HG03354 (cell line): Measurements from ENCODE around the gene ZHX3.

Source experiments
- ATAC-seq: cut with Tn5 transposase; IDR thresholded peaks from one replicate; pipeline ENCODE4 v1.9.1; 2021; ENCODE audit warnings: mild to moderate bottlenecking; ENCODE audit not compliant: unreplicated experiment, poor library complexity, severe bottlenecking

Gene ZHX3

GRCh38 chr20:41232973-41233926 lies 84.3 kb downstream of the ZHX3 start:
- no peak for ATAC-seq

DNA sequence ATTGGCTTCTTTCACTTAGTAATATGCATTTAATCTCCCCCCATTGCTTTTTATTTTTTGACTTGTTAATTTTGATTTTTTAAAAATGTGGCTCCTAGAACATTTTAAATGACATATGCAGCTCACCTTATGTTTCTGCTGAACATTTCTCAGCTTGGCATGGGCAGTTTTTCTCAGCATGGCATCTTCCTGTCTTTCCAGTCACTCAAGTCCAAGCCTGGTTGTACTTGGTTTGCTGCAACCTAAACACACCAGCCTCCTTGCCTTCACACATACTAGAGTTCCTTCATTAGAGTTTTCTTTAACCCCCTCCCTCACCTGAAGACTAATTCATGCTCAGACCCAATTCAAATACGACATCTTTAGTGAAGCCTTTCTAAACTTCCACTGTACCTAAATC lies 86.4 kb downstream of the ZHX3 start:
- no peak for ATAC-seq

- no peak for ATAC-seq
Measured at GRCh38 chr20:41230136-41230535, 87.4 kb downstream of the ZHX3 start.

DNA sequence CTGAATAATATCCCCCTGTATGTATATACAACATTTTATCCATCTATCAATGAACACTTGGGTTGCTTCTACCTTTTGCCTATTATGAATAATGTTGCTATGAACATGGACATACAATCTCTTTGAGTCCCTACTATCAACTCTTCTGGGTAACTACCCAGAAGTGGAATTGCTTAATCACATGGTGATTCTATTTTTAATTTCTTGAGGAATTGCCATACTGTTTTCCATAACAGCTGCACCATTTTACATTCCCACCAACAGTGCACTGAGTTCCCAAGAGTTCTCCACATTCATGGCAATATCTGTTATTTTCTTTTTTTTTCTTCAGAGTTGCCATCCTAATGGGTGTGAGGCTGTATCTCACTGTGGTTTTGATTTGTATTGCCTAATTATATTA lies 88.3 kb downstream of the ZHX3 start:
- ATAC-seq: no peak

DNA sequence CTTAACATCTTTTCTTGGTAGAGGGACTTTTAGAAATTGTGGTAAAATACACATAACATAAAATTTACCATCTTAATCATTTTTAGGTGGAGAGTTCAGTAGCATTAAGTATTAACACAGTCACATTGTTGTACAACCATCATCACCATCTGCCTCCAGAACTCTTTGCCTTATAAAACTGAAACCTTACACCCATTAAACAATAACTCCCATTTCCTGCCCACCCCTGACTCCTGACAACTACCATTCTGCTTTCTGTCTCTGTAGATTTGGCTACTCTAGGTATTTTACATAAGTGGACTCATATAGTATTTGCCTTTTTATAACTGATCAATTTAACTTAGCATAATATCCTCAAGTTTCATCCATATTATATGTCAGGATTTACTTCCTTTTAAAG lies 88.7 kb downstream of the ZHX3 start:
- ATAC-seq: peak; percentile 61

DNA sequence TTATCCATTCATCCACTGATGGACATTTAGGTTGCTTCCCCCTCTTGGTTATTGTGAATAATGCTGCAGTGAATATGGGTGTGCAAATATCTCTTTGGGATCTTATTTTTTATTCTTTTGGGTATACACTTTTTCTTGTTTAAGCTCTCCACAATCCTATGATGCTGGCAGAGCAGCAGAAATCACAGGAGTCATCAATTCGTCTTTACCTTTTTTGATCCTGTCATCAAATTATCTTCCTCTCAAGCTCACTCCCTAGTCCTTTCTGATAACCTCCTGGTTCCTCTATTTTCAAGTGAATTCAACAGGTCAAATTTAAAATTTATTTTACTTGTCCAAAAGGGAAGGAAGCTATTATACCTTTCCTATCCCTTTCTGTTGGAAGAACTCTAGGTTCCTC lies 91.1 kb downstream of the ZHX3 start:
- ATAC-seq: no peak

DNA sequence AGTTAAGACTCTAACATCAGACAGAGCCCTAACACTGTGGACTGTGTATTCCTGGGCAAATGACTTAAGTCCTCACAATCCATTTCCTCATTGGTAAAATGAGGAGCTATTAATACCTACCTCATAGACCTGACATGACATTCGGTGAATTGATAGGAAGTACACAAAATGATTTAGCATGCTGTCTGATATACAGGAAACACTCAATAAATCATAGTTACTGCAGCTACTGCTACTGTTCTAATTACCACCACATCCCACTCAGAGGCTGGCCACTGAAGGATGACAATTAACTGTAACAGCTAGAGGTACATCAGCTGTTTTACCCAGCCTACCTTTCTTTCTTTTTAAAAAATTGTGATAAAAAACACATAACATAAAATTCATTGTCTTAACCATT lies 92.4 kb downstream of the ZHX3 start:
- no peak for ATAC-seq

DNA sequence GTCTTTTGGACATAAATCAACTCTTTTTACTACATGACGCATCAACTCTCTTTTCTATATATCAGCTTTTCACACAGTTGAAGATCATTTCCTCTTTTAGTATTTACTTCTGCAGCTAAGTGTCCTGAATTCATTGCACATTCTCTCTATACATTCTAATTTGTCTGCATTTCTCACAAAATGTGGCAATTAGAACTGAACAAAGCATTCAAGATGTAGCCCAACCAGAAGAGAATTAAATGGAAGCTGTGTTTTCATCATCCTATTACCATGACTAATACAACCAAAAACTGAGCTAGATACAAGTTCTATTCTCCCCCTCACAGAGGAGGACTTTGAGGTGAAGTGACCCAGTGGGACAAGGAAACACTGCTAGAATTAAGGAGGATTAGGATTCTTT lies 93.2 kb downstream of the ZHX3 start:
- no peak for ATAC-seq

- no peak for ATAC-seq
Measured at GRCh38 chr20:41223112-41223511, 94.4 kb downstream of the ZHX3 start.

- no peak for ATAC-seq
Measured at GRCh38 chr20:41222703-41223102, 94.8 kb downstream of the ZHX3 start.

DNA sequence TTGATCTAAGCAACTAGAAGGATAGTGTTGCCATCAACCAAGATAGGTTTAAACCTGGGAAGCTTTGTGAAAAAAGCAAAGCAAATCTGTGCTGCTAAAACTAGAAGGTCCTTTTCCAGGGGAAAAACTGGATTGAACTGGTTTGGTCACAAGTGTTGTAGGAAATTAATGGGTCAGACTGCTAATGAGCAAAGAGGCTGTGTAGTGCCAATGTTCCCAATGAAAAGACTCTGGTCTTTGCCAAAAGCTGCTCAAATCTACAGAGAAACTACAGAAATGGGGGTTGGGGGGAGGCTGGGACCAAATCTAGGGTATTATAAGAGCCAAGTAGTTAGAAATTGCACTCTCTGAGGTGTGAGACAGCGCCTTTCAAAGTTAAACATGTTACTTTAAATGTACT lies 95.2 kb downstream of the ZHX3 start:
- ATAC-seq: no peak

GRCh38 chr20:41221614-41222218 lies 95.8 kb downstream of the ZHX3 start:
- no peak for ATAC-seq

GRCh38 chr20:41219824-41220223 lies 97.7 kb downstream of the ZHX3 start:
- no peak for ATAC-seq

- ATAC-seq: no peak
Measured at GRCh38 chr20:41218466-41218865, 99.1 kb downstream of the ZHX3 start.

GRCh38 chr20:41217422-41217821 lies 100.1 kb downstream of the ZHX3 start:
- ATAC-seq: no peak

- no peak for ATAC-seq
Measured at GRCh38 chr20:41214666-41215065, 102.9 kb downstream of the ZHX3 start.

- no peak for ATAC-seq
Measured at GRCh38 chr20:41214202-41214601, 103.3 kb downstream of the ZHX3 start.

- ATAC-seq: no peak
Measured at GRCh38 chr20:41213150-41213820, 104.2 kb downstream of the ZHX3 start.

DNA sequence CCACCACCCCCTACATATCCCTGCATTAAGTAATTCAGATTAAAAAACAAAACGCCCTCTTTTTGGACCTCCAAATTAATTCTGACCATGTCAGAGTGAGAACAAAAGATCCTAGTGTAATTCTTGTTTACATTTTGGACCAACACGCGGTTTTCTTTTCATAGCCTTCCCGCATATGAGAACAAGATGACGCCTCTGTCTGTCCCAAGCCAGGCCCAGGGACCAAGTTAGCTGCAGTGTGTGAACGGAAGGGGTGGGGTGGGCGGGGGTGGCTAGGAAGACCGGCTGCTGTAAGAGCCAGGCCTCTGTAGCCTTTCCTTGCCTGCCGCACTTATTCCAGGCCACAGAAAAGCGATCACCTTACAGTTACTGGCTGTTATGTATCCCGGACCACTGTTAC lies 112.2 kb downstream of the ZHX3 start:
- no peak for ATAC-seq

- ATAC-seq: no peak
Measured at GRCh38 chr20:41204304-41205265, 112.9 kb downstream of the ZHX3 start.
